Stimulated activated CD4-positive, alpha-beta T cell treated with anti-CD3 and anti-CD28 coated beads, Interleukin-12 subunit alpha, Interleukin-12 subunit beta, amount 100 ng/mL, for 4 hours (primary cell): ENCODE results near the gene SYNPO2.

Experiments
- DNase-seq: peaks from one replicate; pipeline ENCODE4 v3.0.0-alpha.2; 2020

Gene SYNPO2

DNA sequence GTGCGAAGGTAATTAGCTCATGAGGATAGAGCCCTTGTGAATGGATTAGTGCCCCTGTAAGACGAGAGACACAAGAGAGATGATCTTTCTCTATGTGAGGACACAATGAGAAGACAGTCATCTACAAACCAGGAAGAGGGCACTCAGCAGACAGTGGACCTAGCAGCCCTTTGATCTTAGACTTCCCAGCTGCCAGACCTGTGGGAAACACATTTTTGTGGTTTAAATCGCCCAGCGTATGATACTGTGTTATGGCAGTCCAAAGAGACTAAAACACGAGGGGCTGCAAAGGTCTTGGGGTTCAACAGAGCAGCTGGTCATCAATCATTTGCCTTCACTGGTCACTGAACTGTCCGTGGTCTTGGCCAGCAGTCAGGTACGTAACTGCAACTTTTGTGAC, 9.2 kb upstream of the SYNPO2 start:
- DNase-seq, result no peak

- no peak for DNase-seq
Observed at GRCh38 chr4:118881512-118882146, 7.0 kb upstream of the SYNPO2 start.

DNA sequence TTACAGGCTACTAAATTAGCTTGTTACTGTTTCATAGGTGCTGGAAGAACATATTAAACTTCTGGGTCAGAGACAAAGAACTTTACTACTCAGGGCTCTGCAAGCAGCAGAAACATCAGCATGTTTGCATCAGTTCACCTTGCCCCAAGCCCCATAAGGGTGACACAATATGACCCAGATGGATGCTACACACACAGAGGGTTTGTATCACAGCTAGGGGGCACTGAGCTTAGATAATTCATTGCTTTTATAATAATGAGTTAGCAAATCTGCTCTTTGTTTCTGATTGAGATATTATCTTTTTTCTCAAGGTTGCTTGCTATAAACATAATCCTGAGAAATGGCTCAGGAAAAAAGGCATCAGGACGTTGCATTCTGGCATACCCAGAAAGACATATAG, 4.8 kb upstream of the SYNPO2 start:
- DNase-seq, result no peak

- no peak for DNase-seq
Observed at GRCh38 chr4:118884716-118885115, 3.9 kb upstream of the SYNPO2 start.

DNA sequence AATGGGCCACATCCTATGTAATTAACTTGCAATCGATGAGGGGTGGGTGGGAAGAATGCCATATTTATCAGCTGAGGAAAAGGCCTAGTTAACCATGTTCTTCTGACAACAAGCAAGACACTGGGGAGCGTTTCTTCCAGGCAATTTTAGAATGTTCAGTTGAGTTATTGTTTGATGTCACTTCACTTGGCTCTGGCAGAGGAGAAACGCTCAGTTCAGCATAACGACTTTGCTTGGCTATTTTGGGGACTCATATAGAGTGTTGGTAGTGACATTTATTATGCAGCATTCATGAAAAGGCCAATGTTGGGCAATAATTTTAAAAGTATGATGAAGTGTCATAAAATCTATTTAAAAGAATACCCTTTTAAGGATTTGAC, 648 bp downstream of the SYNPO2 start:
- DNase-seq, result no peak

DNA sequence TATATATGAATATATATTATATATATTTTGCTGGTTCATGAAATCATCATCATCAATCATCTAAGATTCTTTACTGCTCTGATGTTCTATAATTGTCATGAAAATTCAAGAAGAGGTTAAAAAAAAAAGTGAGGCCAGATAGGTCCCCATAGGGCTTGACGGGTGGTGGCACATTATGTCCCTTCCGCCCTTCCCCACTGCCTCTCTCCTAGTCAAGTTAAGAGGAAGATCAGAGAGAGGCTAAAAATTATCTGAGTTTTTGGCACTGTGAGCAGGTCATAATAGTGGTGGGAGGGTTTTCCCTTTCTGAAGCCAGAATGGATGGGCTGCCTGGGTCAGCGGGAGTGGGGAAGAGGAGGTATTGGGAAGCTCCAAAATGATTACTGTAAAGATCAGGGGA, 5.4 kb downstream of the SYNPO2 start:
- no peak for DNase-seq

DNA sequence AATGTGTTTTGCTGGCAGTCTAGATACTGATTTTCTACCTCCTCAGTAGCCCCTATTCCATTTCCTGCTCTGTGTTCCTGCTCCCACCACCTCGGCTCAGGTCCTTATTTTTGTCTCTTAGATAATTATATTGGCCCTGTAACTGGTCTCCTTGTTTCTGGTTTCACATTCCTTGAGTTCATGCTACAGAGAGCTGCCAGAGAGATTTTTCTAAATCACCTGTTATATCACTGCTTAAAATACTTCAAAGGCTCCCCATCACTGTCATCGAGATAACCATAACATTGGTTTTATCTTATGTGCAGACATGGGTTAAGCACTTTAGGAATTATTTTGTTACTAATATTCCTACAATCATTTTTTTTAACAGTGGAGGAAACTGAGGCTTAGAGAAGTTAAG, 9.6 kb downstream of the SYNPO2 start:
- DNase-seq, result no peak

DNA sequence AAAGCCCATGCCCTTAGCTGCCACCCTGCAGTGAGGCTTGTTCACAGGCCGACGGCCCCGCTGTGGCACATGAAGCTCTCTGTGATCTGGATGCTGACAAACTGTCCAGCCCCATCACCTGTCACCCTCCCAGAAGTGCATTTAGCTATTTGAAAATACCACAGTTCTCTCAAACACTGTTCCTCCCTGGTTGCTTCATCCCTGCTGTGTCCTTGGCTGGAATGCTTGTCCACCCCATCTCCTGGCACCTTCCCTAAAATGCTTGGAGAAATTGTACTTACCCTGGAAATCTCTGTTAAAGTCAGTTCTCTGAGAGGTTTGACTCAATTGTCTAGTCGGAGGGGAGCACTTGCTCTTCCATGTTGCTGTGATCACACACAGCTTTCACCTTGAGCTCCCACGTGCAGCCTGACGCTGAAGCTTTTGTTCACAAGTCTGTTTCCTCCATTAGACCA, 10.1 kb downstream of the SYNPO2 start:
- DNase-seq, result no peak

- DNase-seq, result no peak
Observed at GRCh38 chr4:118904418-118904817, 15.8 kb downstream of the SYNPO2 start.

DNA sequence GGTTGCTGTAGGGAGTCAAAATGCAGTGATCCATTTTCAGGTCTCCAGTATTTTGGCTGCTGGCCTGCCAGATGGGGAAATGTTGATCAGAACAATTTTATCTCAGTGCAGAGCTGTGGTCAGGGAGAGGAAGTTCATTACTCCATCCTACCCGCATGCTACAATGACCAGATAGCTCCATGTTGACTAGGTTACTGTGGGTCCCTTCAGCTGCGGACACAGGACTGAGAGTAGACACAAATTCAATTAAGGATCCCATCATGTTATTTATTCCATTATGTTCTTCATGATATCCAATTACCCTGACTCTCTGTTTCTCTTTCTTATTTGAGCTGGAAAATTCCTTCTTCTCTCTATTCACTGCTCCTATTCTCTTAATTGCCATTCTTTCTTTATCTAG, 16.3 kb downstream of the SYNPO2 start:
- DNase-seq, result no peak

DNA sequence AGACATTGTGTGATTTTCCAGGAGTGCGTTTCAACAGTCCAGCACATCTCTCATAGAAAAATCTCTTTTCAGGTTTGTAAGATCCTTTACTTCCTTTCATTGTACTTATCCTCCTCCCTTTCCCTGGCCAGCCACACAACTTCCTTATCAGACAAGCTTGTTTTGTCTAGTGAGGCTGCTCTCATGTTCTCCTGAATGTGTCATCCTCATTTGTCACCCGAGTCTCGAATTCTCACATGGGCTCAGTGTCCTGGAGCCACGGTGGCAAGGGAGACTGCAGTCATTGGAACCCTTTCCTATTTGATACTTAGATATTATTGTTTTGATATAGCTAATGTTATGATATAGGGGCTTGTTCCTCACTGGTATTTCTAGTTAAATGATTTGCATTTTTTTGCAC, 16.9 kb downstream of the SYNPO2 start:
- DNase-seq, result no peak

GRCh38 chr4:118909173-118909956, 20.7 kb downstream of the SYNPO2 start:
- no peak for DNase-seq

DNA sequence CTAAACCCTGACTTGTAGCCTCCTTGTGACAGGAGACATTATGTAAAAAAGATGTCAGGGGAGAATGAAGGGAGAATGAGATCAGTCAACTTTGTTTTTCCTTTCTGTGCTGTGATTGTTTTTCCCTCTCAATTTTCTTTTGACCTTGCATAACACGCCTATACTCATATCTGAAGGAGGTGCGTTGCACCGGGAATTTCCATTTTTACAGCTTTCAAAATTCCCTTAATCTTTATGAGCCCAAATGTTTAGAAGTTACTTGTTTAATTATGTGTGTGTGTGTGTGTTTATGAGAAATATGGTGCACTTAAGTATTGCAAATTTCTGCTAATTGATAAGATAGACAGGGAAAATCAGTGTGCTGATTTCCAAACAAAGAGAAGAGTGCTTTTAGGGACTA, 21.6 kb downstream of the SYNPO2 start:
- no peak for DNase-seq

DNA sequence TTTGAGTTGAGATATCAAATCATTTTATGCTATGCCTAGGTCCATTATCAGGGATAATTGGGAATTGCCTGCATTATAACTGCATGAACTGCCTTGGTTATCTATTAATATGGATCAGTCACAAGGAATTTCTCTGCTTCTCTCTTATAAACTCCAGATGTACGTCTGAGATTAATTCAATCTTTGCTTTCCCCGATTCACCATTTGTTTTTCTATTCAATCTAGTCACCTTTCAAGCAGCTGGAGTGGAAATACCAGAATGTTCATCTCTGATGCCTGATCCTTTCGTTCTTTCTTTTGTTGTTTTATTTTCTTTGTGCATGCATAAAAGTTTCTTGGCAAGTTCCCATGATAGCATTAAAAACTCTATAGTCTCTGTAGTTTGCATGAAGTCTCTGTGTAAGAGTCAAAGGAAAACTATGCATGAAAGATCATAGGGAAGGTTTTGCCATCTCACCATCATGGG, 22.6 kb downstream of the SYNPO2 start:
- no peak for DNase-seq

DNA sequence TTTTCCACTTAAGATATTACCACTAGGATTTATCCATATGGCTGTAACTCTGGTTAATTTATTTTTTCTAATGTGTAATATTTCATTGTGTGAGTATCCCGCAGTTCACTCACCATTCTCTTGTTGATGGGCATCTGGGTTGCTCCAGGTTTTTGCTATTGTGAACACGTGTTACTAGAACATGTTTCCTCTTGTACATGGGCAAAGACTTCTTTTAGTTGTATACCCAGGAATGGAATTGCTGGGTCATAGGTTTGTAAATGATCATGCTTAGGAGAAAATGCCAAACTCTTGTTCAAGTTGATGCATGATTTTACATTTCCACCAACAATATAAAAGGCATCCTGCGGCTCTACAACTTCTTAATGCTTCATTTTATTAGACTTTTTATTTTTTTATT, 26.8 kb downstream of the SYNPO2 start:
- DNase-seq, result no peak

DNA sequence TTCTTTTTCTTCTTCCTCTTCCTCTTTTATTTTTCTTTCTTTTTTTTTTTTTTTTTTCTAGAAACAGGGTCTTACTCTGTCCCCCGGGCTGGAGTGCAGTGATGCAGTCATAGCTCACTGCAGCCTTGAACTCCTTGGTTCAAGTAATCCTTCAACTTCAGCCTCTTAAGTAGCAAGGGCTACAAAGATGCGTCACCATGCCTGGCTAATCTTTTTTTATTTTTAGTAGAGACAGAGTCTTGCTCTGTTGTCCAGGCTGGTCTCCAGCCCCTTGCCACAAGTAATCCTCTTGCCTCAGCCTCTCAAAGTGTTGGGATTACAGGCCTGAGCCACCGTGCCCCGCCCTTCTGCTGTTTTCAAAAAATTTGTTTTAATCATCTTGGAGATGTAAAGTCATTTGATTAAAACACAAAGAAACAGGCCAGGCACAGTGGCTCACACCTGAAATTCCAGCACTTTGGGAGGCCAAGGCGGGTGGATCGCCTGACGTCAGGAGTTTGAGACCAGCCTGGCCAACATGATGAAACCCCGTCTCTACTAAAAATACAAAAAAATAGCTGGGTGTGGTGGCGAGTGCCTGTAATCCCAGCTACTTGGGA, 28.1 kb downstream of the SYNPO2 start:
- DNase-seq, result no peak

- DNase-seq, result no peak
Observed at GRCh38 chr4:118917582-118917981, 28.9 kb downstream of the SYNPO2 start.

DNA sequence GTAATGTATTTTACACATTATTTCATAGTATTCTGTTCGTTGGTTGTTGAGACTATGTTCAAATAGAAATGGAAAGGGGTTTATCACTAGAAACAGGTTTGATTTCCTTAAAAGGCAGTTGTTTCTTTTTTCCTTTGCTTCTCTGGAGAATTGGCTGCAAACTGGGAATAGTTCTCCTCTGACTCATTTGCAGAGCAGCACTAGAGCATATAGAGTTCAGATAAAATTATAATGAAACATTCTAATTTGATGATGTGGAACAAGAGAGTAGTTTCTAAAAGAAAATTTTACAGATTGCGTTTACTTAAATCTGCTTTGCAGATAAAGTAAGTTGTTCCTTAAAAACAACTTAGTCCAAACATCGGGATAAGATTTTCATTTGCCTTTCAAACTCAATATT, 29.7 kb downstream of the SYNPO2 start:
- DNase-seq, result no peak

DNA sequence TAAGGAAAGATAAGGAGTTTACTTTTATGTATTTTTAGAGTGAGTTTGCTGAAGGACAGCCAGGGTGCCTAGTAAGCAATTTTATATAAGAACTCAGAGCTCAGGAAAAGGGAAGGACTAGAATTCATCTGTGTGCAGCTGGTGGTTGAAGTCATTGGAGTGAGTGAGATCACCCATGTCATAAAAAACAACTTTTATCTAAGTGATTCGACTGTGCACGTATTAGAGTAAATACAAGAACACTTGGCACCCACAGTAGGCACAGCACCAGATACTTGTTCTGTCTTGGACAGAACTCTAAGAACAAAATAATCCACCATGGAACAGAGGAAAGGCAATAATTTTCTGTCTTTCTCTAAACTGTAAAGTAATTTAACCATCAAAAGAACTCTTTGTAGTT, 31.6 kb downstream of the SYNPO2 start:
- DNase-seq, result no peak

GRCh38 chr4:118921786-118922185, 33.1 kb downstream of the SYNPO2 start:
- no peak for DNase-seq

DNA sequence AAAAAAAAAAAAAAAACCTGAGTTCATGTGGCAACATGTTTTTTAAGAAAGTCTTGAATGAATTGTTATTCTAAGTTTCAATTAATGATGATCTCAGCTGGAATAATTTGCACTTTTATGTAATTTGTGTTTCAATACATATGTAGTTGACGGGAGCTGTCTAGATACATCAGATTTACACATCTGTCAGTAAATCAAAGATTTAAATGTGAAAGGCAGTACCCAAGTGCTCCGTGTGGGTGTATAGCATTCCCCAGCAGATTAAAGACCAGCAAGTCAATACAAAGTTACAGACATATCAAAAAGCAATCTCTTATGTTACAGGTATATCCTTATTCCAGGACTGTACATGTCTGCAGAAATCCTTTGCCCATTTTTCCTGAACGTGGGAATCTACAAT, 35.2 kb downstream of the SYNPO2 start:
- DNase-seq, result no peak

DNA sequence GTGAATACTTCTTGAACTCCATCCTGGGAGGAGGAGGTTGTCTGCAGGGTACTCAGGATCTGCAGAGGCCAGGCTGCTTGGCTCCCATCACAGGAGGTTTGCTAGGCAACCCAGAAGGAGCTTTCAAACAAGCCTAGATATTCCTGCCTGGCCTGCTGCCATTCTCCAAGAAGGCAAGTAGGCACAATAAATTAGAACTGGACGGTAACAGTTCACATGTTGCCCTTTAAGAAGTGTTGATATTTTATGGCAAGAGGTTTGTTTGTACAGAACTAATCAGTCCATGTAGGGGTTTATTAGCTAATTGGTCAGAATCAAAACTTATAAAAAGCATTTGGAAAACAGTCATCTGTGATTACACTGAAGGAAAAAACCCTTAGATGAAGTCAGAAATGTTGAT, 39.3 kb downstream of the SYNPO2 start:
- DNase-seq, result no peak

- DNase-seq, result no peak
Observed at GRCh38 chr4:118930255-118930654, 41.6 kb downstream of the SYNPO2 start.

DNA sequence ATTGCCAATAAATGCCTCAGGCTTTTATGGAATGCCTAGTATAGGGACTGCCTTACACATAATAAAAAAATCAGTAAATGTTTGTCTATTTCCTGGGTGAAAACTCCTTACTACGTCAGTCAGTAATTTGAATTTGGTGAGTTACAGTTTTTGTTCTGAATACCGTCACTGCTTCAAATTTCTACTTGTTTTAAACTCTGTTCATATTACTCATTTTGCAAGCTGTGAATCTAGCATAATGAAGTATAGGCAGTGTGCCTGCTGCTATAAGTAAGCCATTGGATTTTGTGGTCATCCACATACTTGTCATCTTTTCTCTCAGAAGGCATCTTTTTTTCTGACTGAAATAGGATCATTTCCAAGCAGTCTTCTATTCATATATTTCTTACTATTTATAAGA, 43.1 kb downstream of the SYNPO2 start:
- DNase-seq, result no peak
